ENCODE measurements around the gene RALGAPA1.
"Not testable (repeated sequence)": the region's sequence is repeated elsewhere in the genome, so short reads cannot be mapped to it uniquely, and the experiment has no call there.

The RALGAPA1 gene

DNA sequence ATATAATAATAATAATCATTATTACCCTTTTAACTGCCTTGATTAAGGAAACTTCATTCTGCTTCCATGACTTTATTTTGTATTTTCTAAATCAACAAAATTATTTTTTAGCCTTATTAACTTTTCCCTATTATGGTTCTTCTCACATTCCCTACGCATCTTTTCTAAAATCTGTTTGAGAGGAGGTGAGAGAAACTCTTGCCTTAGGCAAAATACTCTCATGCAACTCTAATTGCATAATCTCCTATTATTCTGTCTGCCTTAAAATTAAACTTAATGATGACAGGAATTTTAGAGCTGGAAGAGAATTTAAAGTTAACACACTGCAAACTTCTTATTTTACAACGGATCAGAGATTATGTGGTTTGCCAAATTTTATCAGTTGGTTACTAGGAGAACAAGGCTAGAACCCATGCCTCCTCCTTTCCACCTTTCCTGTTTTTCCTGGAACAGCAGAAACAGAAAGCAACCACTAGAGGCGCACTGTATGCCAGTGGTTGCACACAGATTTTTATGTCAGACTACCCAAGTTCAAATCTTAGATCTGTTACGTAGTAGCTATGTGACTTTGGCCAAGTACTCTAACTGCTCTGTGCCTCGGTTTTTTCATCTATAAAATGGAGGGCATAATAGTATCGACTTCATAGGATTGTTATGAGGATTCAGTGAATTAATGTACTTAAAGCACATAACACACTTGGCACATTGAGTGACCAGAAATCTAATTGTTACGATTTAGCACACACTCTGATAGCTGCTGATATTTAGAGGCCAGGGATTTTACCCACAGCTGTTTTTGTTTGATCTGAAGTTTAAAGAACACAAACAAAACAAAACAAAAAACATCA, 12.7 kb upstream of the RALGAPA1 start:
- no peak for DNase-seq (ENCODE audit: low read depth, low spot score)

DNA sequence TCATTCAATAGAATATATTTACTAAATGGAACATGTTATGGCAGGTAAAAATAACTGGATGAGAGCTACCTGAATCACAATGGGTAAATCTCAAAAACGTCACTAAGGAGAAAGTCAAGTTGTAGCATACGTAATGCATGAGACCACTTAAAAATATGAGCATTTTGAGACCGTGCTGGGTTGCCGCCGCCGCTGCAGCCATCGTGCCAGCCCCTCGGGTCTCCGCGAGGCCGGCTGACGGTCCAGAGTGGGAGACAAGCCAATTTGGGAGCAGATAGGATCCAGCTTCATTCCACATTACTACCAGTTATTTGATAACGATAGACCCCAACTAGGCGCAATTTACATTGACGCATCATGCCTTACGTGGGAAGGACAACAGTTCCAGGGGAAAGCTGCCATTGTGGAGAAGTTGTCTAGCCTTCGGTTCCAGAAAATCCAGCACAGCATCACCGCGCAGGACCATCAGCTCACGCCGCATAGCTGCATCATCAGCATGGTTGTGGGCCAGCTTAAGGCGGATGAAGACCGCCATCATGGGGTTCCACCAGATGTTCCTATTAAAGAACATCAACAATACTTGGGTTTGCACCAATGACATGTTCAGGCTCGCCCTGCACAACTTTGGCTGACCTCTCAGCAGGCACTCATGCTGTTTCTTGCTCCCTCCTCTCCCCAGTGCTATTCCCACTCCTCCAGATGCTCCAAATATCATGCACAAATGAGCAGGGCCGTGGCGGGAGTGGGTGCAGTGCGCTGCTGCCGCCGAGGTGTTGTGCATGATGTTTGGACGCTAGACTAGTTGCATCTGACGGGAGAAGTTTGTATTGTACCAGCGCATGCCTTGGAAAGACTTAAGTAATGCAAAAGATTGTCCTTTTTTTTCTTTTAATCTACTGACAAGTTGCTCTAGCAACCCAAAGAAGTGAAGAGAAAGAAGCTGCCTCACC, 10.8 kb upstream of the RALGAPA1 start:
- no peak for DNase-seq (ENCODE audit: low read depth, low spot score)

DNA sequence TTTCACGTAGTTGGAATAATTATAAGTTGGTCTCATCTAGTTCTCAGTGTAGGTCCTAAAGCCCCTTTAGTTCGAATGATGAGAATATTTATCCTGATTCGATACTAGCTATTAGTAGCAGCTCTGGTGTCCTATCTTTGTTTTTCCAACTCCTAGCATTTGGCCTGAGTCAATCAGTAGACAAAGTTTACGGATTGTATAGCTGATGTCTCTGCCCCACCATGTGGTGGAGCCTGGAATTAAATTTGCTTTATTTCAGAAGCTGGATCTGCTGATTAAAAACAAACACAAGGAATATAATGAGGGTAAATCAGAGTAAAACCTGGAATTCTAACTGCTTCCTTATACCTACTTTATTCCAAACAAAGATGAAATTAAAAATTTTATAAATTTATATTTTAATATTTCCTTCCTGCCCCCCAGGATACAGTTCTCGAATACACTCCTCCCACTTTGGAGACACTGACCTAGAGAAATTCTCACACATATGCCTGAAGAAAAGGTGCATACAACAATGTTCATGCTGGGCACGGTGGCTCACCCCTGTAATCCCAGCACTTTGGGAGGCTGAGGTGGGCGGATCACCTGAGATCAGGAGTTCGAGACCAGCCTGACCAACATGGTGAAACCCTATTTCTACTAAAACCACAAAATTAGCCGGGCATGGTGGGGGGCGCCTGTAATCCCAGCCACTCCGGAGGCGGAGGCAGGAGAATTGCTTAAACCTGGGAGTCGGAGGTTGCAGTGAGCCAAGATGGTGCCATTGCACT, 9.4 kb upstream of the RALGAPA1 start:
- no peak for DNase-seq (ENCODE audit: low read depth, low spot score)

DNA sequence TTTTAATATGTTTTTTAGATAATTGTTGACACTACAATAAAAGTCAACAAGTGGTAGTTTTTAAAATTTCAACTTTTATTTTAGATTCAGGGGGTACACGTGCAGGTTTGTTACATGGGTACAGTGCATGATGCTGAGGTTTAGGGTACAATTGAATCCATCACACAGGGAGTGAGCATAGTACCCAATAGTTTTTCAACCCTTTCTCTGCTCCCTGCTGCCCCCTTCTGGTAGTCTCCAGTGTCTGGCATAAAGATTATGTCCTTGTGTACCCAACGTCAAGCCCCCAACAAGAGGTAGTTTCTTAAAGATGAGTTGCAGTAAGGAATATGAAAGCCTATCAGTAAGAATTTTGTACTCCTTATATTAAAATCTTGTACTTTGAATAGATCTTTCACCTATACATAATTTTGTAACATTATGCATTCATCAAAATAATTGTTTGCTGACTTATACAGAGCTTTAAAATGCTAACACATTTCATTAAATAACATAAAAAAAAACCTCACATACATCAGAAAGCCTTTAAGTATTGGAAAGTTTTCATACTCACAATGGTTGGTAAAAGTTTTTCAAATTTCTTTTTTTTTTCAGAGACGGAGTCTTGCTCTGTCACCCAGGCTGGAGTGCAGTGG, 5.4 kb upstream of the RALGAPA1 start:
- DNase-seq (ENCODE audit: low read depth, low spot score) = no peak

DNA sequence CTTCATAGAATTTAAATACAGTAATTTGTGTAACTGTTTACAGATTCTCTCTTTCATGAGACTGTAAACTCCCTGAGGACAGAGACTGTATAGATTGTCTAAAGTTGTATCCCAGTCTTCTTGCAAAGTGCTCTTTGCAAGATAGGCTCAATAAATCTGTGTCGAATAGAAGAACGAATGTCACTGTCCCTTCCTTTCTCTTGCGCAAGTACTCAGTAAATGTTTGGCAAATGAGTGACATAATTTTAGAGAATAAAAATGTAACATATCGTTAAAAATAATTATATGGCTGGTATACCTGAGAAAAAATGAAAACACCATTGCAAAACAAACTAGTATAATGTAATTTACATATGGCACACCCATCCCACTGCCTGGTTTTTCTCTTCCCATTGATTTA, 1.9 kb upstream of the RALGAPA1 start:
- no peak for DNase-seq (ENCODE audit: low read depth, low spot score)

DNA sequence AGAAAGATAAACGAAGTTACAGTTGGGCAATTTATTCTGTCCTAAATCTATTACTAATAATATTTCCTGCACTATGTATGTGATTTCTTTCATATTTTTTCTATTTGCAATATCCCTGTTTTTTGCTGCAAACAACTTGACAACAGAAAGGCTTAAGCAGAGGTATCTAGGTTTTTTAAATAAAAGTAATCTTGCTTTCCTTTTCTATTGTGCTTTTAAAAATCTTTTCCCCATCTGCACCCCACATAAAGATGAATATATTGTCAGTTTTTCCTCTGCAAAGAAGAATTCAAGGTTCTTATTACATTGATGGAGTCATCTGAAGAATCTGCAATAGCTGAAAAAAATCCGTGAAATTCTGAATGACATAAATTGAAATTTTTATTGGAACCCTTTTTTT, 502 bp upstream of the RALGAPA1 start:
- DNase-seq (ENCODE audit: low read depth, low spot score) = no peak

DNA sequence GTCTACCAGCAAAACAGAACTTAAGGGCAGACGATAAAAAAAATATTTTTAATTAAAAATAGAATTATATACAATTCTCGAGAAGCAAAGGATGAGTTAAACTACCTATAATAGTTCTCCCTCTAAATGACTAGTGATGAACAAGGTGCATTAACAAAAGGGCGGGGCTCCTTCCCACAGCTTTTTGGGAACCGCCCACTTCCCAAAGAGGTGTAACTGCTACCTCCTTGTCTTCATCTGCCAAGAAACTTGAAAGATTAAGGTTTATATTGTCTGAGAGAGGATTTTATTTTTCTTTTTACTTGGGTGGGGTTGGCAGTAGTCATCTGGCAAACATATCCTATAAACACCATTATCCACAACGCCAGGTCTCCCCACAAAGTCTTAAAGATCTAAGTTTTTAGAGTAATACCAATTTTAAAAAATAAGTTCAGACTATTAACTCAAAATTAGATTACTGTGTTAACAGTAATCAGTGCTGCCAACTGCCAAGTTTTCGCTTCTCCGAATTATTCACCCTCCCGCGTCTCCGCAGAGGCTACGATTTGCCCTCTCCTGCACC, 938 bp downstream of the RALGAPA1 start:
- DNase-seq (ENCODE audit: low read depth, low spot score) = no peak

DNA sequence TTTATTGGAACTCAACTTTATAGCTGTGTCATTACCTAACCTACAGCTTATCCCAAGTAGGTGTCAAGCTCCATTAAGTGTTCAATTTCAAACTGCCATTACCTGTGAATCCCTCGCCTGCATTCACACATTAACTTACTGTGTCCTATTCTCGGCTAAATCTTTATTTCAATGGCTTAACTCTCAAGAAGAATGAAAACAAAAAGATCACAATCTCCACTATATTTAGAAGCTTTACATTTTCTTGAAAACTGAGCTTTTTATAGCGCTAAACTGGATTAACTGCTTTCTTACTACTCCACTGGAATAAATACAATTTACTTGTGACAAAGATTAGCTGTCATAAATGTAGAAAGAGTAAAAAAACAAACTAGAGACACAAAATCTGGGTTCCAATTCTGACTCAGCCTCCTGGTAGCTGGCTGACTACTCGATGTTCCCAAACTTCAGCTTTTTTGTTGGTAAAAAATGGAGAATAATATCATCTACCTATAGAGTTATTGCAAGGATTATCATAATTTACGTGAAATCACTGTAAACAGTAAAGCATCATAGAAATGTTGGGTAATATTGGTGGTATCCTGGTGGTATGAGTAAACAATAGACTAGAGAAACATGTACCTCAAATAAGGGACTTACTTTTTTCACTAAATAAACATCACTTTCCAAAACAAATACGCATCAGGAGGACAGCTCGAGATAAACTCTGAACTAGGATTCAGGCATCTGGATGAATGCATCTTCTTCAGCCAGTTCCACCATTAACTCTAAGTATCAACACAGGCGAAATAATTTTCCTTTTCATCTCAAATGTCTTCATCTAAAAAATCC, 1.7 kb downstream of the RALGAPA1 start:
- DNase-seq (ENCODE audit: low read depth, low spot score) = no peak

DNA sequence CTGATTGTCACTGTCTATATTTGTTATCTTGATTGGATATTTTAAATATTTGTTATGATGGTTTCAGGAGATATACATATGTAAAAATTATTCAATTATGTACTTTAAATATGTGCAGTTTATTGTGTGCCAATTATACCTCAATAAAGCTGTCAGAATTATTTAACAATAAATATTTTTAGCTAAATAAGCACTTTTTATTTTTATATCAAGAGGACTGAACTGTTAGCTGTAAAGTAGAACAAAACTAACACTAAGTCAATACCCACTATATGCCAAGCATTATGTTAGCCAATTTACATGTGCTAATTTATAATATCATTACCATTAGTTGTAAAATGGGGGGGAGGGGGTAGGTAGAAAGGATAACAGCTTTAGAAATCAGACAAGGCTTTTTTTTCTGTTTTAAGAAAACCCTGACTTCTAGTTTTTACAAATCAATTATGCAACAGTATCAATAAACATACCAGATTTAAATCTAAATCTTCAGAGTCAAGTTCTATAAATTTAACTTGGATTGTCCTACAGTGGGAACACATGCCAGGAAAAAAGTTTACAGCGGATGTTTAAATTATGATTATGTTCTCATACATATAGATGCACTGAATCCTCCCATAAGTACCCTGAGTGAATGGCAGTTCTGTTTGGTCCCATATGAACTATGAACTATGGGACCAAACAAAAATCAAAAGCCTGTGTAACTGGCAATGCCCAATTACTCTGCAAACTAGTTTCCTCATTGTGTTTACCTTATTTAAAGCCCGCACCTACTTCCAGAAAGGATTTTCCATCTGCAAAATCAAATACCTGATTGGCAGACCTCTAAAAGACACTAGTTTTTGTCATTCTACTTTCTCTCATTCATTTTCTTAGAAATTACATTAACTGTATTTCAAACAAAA, 2.8 kb downstream of the RALGAPA1 start:
- no peak for DNase-seq (ENCODE audit: low read depth, low spot score)

DNA sequence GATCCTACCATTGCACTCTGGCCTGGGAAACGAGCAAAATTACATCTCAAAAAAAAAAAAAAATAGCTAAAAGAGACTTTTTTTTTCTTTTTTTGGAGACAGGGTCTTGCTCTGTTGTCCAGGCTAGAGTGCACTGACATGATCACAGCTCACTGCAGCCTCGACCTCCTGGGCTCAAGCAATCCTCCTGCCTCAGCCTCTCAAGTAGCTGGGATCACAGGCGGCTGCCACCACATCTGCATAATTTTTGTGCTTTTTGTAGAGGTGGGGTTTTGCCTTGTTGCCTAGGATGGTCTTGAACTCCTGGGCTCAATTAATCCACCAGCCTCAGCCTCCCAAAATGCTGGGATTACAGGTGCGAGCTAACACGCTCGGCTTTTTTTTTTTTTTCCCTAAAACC, 11.3 kb downstream of the RALGAPA1 start:
- no peak for DNase-seq (ENCODE audit: low read depth, low spot score)

DNA sequence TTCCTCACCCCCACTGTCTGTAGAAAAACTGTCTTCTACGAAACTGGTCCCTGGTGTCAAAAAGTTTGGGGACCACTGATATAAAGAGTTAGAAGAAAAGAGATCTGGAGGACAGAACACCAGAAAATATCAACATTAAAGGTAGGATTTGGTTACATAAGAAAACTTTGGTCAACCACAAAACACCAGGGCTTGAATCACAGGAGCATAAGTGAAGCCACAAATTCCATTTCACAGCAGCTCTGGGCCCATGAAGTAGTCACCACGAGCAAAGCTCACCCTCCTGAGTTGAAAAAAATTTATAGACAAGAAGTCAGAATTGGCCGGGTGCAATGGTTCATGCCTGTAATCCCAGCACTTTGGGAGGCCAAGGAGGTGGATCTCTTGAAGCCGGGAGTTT, 19.4 kb downstream of the RALGAPA1 start:
- DNase-seq (ENCODE audit: low read depth, low spot score) = no peak

DNA sequence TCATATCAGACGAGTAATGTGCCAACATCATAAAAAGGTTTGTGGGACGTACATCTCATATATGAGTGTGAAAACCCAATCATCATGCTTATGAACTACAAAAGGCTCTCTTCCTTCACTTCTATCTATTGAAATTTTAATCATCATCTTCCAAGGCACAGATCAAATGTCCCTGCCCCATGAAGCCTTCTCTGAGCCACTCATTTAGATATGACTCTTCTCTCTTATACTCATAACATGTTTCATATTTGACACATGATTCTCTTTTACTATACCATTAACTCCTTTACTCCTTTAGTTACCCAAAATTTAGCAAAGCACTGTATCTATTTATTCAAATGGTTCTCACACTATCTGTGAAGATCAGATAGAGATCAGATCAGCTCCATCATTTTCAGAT, 22.2 kb downstream of the RALGAPA1 start:
- DNase-seq (ENCODE audit: low read depth, low spot score) = no peak

DNA sequence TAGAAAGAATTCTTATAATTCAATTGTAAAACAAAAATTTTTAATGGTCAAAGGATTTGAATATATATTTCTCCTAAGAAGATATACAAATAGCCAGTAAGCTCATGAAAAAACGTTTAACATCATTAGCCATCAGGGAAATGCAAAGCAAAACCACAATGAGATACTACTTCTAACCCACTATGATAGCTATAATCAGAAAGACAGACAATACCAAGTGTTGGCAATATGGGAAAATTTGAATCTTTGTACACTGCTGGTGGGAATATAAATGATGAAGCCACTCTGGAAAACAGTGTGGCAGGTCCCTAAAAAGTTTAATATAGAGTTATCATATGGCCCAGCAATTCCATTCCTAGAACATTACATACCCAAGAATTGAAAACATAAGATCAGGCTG, 25.4 kb downstream of the RALGAPA1 start:
- DNase-seq (ENCODE audit: low read depth, low spot score) = no peak

DNA sequence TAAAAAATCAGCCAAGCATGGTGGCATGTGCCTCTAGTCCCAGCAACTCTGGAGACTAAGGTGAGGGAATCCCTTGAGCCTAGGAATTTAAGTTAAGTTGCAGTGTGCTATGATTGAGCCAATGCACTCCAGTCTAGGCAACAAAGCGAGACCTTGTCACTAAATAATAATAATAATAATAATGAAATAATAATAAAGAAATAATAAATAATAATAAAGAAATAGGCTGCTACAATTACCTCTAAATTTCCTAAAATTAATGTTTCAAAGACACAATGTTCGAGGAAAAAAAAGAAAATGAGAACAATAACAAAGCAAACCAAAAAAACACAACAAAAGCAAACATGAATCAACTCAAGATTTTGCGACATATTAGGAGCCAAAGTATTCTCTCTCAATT, 29.7 kb downstream of the RALGAPA1 start:
- DNase-seq (ENCODE audit: low read depth, low spot score) = no peak

DNA sequence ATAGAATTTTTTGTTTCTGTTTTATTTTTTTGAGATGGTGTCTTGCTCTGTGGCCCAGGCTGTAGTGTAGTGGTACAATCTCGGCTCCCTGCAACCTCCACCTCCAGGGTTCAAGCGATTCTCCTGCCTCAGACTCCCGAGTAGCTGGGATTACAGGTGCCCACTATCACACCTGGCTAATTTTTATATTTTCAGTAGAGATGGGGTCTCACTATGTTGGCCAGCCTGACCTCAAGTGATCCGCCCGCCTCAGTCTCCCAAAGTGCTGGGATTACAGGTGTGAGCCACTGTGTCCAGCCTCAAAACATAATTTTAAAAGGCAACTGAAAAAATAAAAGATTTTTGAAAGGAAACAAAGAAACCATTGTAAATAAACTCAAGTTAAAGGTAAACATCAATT, 31.5 kb downstream of the RALGAPA1 start:
- not testable (repeated sequence) for DNase-seq (ENCODE audit: low read depth, low spot score)

DNA sequence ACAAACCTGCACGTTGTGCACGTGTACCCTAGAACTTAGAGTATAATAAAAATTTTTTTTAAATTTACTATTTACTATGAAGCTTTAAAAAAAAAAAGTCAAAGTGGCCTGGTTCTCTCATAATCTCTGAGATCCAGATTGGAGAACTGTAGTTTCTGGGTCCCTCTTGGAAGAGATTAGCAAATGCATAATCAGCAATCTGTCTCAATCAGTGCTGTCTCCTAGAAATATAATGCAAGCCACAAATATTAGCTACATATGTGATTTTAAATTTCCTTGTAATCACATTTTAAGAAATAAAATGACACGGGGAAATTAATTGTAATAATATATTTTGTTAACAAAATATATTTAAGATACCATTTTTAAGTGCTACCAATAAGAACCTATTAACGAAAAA, 32.3 kb downstream of the RALGAPA1 start:
- DNase-seq (ENCODE audit: low read depth, low spot score) = no peak

DNA sequence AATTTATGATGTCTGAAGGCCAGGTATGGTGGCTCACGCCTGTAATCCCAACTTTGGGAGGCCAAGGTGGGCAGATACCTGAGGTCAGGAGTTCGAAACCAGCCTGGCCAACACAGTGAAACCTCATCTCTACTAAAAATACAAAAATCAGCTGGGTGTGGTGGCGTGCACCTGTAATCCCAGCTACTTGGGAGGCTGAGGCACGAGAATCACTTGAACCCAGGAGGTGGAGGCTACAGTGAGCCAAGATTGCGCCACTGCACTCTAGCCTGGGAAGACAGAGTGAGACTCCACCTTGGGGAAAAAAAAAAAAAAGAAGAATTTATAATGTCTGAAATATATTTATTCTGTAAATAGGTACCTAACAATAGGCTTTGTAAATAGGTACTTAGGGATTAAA, 33.0 kb downstream of the RALGAPA1 start:
- not testable (repeated sequence) for DNase-seq (ENCODE audit: low read depth, low spot score)

DNA sequence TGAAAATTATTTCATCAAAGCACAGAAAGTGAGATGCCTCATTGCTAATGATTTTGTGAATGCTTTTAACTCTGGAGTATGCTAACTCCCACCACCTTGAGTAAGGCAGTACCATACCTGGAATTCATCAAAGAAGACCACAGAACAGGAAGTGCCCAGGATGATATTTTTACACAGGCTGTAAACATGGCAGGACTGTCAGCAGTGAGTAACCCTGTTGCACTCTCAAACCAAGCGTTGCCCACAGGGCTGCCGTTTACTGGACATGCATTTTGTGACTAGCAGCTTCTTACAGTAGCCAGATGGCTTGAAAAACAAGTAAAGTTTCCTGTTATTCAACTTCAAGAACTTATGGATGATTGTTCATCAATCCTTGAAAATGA, 42.4 kb downstream of the RALGAPA1 start:
- no peak for DNase-seq (ENCODE audit: low read depth, low spot score)

DNA sequence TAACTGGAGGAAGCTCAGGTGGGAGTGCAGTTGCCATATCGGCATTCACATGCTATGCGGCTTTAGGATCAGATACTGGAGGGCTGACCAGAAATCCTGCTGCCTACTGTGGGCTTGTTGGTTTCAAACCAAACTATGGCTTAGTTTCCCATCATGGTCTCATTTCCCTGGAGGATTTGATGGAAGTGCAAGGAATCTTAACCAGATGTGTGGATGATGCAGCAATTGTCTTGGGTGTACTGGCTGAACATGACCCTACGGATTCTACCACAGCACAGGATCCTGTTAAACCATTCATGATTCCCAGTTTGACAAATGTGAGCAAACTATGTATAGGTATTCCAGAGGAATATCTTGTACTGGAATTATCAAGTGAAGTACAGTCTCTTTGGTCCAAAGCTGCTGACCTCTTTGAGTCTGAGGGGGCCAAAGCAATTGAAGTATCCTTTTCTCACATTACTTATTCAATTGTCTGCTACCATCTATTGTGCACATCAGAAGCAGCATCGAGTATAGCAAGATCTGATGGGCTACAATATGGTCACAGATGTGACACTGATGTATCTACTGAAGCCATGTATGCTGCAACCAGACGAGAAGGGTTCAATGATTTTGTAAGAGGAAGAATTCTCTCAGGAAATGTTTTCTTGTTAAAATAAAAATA, 42.9 kb downstream of the RALGAPA1 start:
- no peak for DNase-seq (ENCODE audit: low read depth, low spot score)
